Measurements from ENCODE around the gene FAM50B.

GRCh38 chr6:3870528-3870925 lies 21.4 kb downstream of the FAM50B start:
- TF ChIP-seq CTCF (IDR thresholded peaks at IDR 0.05; ENCODE audit: poor library complexity, severe bottlenecking) (no peak), POLR2AphosphoS5 (IDR thresholded peaks at IDR 0.05) (no peak), EZH2 (IDR thresholded peaks at IDR 0.05; ENCODE audit: borderline replicate concordance, insufficient read depth, low read length, poor library complexity, severe bottlenecking) (no peak), REST (IDR thresholded peaks at IDR 0.05; ENCODE audit: borderline replicate concordance) (no peak), RAD21 (conservative IDR thresholded peaks at IDR 0.05) (no peak), SMC3 (conservative IDR thresholded peaks at IDR 0.05; ENCODE audit: poor library complexity) (no peak)
